Activated CD4-positive, alpha-beta T cell treated with anti-CD3 and anti-CD28 coated beads for 24 hours (primary cell): ENCODE results near the gene DGCR8.

Experiments
- DNase-seq, 2 donors: peaks; one replicate each; pipeline ENCODE4 v3.0.0-alpha.2; 2020; ENCODE audit warnings: low read depth in 2 of 2

DGCR8 gene

GRCh38 chr22:20052309-20053259 lies 27.5 kb upstream of the DGCR8 start:
- no peak for DNase-seq

GRCh38 chr22:20053407-20054033 lies 26.5 kb upstream of the DGCR8 start:
- DNase-seq, result no peak

- DNase-seq, result no peak
Measured at GRCh38 chr22:20054034-20054427, 26.0 kb upstream of the DGCR8 start.

GRCh38 chr22:20054485-20054884 lies 25.6 kb upstream of the DGCR8 start:
- DNase-seq, result no peak

GRCh38 chr22:20055144-20055543 lies 24.9 kb upstream of the DGCR8 start:
- DNase-seq, result no peak

GRCh38 chr22:20055654-20056053 lies 24.4 kb upstream of the DGCR8 start:
- DNase-seq, result no peak

GRCh38 chr22:20056161-20056560 lies 23.9 kb upstream of the DGCR8 start:
- DNase-seq, result no peak

GRCh38 chr22:20056696-20057386 lies 23.2 kb upstream of the DGCR8 start:
- no peak for DNase-seq

GRCh38 chr22:20057596-20058268 lies 22.3 kb upstream of the DGCR8 start:
- DNase-seq, result no peak

- no peak for DNase-seq
Measured at GRCh38 chr22:20058989-20059770, 20.9 kb upstream of the DGCR8 start.

- DNase-seq, result no peak
Measured at GRCh38 chr22:20060700-20061480, 19.2 kb upstream of the DGCR8 start.

- DNase-seq, result no peak
Measured at GRCh38 chr22:20061481-20061861, 18.6 kb upstream of the DGCR8 start.

- DNase-seq, result no peak
Measured at GRCh38 chr22:20062043-20062765, 17.8 kb upstream of the DGCR8 start.

- DNase-seq, result no peak
Measured at GRCh38 chr22:20062766-20063083, 17.3 kb upstream of the DGCR8 start.

GRCh38 chr22:20063271-20064139 lies 16.5 kb upstream of the DGCR8 start:
- DNase-seq, result no peak

- no peak for DNase-seq
Measured at GRCh38 chr22:20064140-20064480, 15.9 kb upstream of the DGCR8 start.

- no peak for DNase-seq
Measured at GRCh38 chr22:20064545-20065262, 15.3 kb upstream of the DGCR8 start.

- no peak for DNase-seq
Measured at GRCh38 chr22:20065896-20066616, 14.0 kb upstream of the DGCR8 start.
